Dedifferentiated amniotic fluid mesenchymal stem cell (primary cell): ENCODE results near the gene RPS15.
"Not testable (repeated sequence)": the region's sequence is repeated elsewhere in the genome, so short reads cannot be mapped to it uniquely, and the experiment has no call there.

Source experiments
- DNase-seq: peaks from one replicate; pipeline ENCODE4 v3.0.0-alpha.2; 2016; ENCODE audit errors: extremely low spot score

Gene RPS15

DNA sequence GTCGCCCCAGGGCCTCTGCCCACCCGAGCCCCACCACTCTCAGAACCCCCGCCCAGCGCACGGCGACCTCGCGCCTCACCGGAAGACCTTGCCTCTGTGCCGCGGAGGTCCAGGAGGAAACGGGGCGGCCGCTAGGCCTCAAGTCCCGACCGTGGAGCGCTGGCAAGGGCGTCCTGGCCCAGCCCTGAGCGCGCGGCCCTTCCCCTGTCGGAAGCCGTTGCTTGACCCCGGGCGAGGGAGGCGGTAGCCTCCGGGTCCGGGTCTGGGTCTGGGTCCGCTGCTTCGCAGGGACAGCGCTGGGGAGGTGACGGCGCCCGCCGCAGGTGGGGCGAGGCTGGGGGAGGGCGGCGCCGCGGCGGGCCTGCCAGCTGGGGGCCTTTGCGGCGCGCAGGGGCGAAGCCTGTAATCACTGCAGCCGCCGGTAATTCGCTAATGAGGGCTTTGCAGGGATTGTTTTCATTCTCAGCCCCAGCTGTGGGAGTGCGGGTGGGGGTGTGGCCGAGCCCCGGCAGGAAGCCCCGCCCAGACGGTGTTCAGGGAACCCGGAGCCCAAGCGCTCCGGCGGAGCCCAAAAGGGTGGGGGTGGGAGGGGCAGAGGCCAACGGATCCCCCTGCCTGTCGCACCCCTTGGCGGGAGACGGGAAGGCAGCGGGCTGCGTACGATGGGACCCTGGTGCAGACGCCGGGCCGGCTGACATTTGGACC is 32.3 kb downstream of the RPS15 start:
- no peak for DNase-seq

DNA sequence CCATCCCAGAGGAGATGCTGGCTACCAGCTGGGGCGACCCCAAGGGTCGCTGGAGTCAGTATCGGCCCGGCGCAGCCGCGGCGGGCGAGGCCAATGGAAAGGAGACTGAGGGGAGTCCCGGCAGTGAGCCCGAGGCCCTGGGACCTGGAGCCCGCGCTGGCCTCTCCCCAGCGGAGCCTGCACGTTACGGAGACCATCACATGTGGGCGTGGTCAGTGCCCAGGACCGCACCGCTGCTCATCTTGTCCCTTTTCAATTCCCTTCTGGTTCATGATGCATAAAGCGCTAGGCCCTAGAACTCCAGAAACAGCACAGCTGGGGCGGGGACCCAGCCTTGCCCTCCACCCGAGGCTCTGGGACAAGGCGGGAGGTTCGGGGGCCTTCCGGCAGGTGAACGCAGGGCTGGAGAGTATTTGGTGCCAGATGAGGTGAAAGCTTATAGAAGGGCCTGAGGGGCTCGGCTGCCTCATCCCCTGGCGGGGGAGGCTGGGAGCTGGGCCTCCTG is 32.9 kb downstream of the RPS15 start:
- no peak for DNase-seq

- no peak for DNase-seq
Observed at GRCh38 chr19:1471515-1472160, 33.4 kb downstream of the RPS15 start.

DNA sequence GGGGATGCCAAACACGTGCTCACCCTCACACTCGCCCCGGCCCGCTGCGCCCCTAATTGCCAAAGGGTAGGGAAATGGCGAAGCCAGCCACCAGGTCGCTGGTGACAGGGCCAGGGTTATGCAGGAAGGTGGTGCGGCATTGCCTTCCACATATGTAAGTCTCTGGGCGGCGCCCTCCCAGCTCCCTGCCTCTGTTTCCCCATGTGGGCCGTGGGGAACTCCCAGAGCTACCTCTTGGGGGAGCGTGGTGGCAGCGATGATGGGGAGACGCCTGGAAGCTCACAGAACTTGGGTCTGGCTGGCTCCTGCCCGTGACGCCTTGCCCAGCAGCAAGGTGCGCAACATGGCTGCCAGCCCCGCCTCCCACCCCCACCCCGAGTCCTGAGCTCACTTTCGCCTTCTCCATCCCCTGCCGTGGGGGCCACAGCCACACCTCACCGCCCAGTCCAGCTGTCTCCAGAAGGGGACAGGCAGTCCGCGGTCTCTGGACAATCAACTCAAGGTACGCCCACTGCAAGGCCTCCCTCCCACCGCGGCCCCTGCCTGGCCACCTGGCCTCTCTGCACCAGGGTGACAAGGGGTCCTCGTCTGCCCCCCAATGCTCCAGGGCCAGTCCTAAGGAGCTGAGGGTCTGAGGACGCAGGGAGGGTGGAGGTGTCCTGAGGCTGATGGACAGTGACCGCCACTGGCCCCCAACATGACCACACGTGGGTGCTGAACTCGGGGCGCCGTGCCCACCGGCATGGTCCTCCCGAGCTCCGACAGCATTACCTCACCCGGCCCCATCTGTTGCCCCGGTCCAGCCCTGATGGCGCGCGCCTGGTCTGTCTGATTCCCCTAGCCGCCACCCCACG is 34.3 kb downstream of the RPS15 start:
- DNase-seq: no peak

DNA sequence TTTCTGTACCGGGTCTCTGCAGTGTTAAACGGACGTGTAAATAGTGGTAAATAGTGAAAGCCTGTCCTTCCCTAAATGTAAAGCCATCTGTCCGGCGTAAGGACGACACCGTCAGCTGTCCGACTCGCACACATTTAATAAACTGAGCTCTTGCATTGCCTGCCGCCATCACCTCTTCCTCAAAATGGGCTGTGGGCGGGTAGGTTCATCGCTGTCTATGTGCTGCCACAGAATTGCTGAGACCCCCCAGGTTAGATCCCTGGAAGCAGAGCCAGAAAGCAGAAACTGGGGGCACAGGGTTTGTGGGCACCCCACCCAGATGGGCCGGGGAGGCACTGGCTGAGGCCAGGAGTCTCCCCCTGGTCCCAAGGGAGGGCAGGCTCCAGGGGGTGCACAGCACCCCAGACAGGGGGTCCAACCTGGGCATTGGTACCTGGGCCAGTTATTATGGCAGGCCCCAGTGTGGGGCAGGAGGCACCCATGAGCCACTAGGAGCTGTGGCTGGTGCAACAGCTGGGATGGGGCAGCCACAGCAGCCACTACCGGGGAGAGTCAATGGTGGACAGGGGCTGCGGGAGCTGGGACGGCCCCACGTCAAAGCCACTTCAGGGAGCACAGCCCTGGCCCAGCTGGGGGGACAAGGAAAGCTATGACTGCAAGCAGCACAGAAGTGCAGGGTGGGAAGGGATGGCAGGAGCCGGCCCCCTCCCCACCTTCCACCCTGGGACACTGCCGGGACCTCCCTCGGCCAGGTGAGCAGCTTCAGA is 35.1 kb downstream of the RPS15 start:
- DNase-seq: no peak

DNA sequence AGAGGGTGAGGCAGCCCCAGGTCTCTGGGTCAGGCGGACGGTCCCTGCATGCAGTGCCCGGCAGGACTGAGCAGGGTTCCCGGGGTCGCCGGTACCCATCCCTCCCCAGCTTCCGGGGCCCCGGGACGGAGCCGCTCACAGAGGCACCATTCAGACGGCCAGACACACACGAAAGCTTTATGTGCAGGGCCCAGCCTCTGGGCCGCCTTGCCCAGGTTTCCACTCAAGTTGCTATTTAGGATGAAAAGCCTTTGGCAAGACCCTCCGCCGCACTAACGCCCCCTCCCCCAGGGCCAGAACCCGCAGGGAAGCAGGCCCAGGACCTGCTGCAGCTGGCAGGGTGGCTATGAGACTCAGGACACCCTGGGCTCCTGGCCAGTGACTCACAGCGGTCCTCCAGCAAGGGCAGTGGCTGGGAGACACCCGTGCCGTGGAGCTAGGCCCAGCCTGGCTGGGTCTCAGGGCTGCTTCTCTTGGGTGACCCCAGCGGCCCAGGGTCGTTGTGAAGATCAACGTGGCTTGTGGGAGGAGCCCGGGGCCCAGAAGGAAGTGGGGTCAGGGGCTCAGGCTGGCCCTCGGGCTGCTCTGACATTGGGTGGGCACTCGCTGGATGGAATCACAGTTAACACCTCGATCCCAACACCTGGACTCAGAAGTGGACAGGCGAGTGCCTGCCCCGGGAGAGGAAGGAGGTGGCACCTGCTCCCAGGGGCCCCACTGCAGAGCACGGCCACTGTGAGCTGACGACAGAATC is 36.0 kb downstream of the RPS15 start:
- DNase-seq: no peak

GRCh38 chr19:1474765-1475351 is 36.7 kb downstream of the RPS15 start:
- no peak for DNase-seq

- no peak for DNase-seq
Observed at GRCh38 chr19:1475751-1476437, 37.7 kb downstream of the RPS15 start.

DNA sequence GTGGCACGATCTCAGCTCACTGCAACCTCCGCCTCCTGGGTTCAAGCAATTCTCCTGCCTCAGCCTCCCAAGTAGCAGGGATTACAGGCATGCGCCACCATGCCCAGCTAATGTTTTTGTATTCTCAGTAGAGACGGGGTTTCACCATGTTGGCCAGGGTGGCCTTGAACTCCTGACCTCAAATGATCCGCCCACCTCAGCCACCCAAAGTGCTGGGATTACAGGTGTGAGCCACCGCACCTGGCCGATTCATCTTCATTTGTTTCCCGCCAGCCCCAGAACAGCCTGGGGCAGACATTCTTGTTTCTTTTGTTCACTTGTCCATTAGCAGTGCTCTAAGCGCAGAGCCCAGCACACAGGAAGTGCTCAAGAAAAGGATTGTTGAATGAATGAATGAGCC is 38.9 kb downstream of the RPS15 start:
- DNase-seq: not testable (repeated sequence)

GRCh38 chr19:1478934-1479707 is 40.9 kb downstream of the RPS15 start, which contains the start of gene C19orf25:
Gene C19orf25 (minus strand): TSS chr19:1479215. CDS start chr19:1478903, 312 bp downstream.
- DNase-seq: peak; percentile 90

DNA sequence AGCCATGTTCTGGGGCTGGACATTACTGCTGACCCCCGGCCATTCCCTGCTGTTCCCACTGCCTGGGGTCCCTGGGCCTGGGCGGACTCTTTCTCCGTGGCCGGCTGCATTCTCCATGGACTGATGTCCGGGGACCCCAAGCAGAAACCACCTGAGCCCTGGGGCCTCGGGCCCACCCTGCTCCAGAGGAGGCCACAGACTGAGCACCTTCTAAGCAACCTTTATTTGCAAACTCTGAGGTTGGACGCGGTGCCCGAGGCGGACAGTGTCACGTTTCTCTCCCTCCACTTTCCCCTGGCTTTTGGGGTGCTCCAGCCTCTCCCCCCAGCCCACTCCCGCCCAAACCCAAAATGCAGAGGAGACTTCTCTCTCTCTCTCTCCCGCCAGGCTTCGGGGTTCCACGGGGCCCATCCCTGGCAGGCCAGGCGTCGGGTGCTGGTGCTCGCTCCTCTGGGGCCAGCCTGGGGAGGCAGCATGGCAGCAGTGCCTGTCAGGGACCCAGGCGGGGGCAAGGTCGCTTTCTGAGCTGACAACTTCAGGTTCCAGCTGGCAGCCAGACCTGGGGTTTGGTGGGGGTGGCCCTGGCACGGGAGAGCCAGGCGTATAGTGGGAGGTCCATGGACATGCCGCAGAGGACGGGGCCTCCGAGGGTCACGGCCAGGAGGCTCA is 43.2 kb downstream of the RPS15 start:
- no peak for DNase-seq

DNA sequence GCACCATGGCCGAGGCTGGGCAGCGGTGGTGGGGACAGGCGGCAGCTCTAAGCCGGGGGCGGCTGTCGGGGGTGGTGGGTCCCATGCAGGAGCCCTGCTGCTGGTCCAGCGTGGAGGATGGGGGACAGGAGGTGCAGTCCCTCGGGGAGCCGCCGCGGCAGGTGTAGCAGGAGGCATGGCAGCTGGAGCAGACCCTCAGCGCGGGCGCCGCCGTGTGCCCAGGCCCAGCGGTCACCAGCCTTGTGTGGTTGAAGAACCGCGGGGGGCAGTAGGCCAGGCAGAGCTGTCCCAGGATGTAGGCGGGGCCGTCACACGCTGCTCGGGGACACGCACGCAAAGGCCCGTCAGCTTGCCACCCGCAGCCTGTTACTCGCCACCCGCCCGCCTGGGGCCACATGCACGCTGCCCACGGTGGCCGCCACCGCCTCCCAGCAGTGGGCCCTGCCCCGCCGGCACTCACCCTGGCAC is 43.7 kb downstream of the RPS15 start:
- DNase-seq: no peak

DNA sequence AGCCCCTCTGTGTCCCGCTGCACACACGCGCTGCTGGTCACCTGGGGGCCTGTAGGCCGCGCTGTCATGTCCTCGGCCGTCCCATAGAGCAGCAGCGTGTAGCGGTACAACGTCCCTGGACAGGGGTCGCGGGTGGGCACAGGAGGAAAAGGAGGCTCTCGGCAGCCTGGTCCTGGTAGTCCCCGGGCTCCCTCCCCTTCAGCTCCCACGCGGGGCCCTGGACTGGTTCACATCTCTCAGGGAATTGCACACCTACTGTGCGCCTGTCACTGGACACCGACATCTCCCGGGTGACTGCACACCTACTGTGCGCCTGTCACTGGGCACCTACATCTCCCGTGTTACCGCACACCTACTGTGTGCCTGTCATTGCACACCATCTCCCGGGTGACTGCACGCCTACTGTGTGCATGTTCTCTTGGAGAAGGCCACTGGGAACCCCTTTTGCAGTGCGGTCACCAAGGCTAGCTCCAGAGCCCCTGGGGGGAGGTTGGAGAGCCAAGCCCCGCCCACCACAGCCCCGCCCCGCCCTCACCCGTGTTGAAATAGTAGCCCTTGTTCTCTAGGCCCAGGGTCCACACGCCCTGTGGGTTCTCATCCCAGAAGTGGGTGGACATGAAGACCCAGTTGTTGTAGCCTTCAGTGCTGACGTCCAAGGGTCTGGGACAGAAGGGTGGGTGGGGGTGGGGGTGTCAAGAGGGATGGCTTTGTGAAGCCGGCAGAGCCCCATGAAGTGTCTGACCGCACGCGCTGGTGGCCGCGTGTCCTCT is 44.4 kb downstream of the RPS15 start:
- DNase-seq: no peak

DNA sequence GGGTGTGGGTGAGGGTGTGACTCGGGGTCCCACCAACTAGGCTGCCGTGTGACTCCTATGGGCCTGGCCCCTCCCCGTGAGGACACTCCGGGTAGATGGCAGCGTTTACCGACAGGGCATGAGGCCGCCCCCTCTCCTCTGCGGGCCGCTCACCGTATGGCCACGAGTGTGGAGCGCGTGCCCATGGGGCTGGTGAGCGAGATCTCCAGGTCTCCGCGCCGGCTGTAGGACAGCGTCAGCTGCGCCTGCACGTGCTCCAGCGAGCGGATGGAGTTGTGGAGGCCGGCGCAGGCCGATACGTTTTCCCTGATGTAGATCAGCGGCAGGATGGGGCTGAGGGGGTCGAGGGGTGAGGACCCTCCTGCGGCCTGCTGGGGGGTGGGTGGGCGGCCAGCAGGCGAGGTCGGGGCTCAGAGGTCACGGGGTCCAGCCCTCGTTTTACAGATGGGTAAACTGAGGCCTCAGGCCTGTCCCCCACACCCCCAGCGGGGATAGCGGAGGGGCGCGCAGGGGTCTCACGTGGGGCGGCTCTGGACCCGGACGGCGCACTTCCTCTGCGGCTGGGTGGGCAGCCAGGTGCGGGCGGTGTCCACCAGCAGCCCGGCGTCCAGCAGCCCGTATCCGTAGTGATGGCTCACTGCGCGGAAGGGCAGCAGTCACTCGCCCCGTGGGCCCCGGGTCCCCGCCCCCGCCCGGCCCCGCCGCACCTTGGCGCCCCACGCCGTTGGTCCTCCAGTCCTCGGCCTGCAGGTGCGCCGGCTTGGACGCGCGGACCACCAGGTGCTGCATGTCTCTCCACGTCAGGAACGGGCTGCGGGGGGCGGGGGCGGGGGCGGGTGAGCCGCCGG is 45.2 kb downstream of the RPS15 start:
- no peak for DNase-seq

DNA sequence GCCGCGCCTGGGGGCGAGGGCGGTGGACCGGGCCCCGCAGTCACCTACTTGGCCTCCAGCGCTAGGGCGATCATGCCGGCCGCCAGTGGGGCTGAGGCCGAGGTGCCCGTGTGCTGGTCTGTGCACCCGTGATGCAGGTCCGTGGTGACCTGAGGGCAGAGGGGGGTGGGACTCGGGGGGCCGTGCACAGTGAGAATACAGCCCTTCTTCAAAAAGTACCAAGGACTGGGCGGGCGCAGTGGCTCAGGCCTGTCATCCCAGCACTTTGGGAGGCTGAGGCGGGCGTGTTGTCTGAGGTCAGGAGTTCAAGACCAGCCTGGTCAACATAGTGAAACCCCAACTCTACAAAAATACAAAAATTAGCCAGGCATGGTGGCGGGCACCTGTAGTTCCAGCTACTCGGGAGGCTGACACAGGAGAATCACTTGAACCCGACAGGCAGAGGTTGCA is 45.8 kb downstream of the RPS15 start:
- no peak for DNase-seq

GRCh38 chr19:1486720-1487575 is 48.8 kb downstream of the RPS15 start:
- no peak for DNase-seq
